ENCODE measurements around the gene TUFT1. TPM values are rescaled to one million over a fixed set of nuclear protein-coding genes. Genes with fewer than 3 reads are reported as not detected.

The TUFT1 gene
- polyA plus RNA-seq, 1 donor from 2014 or later: 25.8 TPM

GRCh38 chr1:151492120-151492519, 48.0 kb upstream of the TUFT1 start:
- H3K9me2 ChIP-seq (ENCODE audit: insufficient read depth, low read length): no peaks in the 10 kb centered on the region
- no peak overlapping the region for H3K9ac ChIP-seq (ENCODE audit: low read length)
- H3K4me3 ChIP-seq (ENCODE audit: low read length): no peak overlapping the region
- no peaks in the 10 kb centered on the region for H3K36me3 ChIP-seq (ENCODE audit: insufficient read depth, low read length)
- H4K20me1 ChIP-seq (ENCODE audit: insufficient read depth): no peaks in the 10 kb centered on the region
- H3K4me2 ChIP-seq (ENCODE audit: low read length): no peak overlapping the region
- H3K27ac ChIP-seq (ENCODE audit: low read length): no peak overlapping the region
- H3F3A ChIP-seq (ENCODE audit: insufficient read depth, low read length, poor library complexity, severe bottlenecking): no peaks in the 10 kb centered on the region
- TF ChIP-seq CTCF (IDR thresholded peaks at IDR 0.05; ENCODE audit: poor library complexity, severe bottlenecking) (no peak), POLR2AphosphoS5 (IDR thresholded peaks at IDR 0.05) (no peak), MXI1 (conservative IDR thresholded peaks at IDR 0.05; ENCODE audit: poor library complexity, severe bottlenecking) (no peak), EZH2 (IDR thresholded peaks at IDR 0.05; ENCODE audit: borderline replicate concordance, insufficient read depth, low read length, poor library complexity, severe bottlenecking) (no peak), REST (IDR thresholded peaks at IDR 0.05; ENCODE audit: borderline replicate concordance) (no peak), TAF1 (IDR thresholded peaks at IDR 0.05; ENCODE audit: low read depth) (no peak), SMC3 (conservative IDR thresholded peaks at IDR 0.05; ENCODE audit: poor library complexity) (no peak), RAD21 (conservative IDR thresholded peaks at IDR 0.05) (no peak), EP300 (conservative IDR thresholded peaks at IDR 0.05; ENCODE audit: poor library complexity, severe bottlenecking) (no peak)
- H3K9me3 ChIP-seq (ENCODE audit: low read length): no peaks in the 10 kb centered on the region
- H2AFZ ChIP-seq (ENCODE audit: low read depth, low read length): no peak overlapping the region
- no peaks in the 10 kb centered on the region for H3K79me2 ChIP-seq (replicated peaks; ENCODE audit: insufficient read depth, low read length)
- H3K27me3 ChIP-seq (ENCODE audit: insufficient read depth, low read depth, low read length): no peaks in the 10 kb centered on the region

GRCh38 chr1:151493042-151493441, 47.1 kb upstream of the TUFT1 start:
- no peak overlapping the region for H3K4me2 ChIP-seq (ENCODE audit: low read length)
- H3K36me3 ChIP-seq (ENCODE audit: insufficient read depth, low read length): no peaks in the 10 kb centered on the region
- no peaks in the 10 kb centered on the region for H3K79me2 ChIP-seq (replicated peaks; ENCODE audit: insufficient read depth, low read length)
- H3F3A ChIP-seq (ENCODE audit: insufficient read depth, low read length, poor library complexity, severe bottlenecking): no peaks in the 10 kb centered on the region
- no peaks in the 10 kb centered on the region for H3K9me2 ChIP-seq (ENCODE audit: insufficient read depth, low read length)
- H3K9me3 ChIP-seq (ENCODE audit: low read length): no peaks in the 10 kb centered on the region
- no peak overlapping the region for H3K27ac ChIP-seq (ENCODE audit: low read length)
- no peaks in the 10 kb centered on the region for H3K27me3 ChIP-seq (ENCODE audit: insufficient read depth, low read depth, low read length)
- H3K4me3 ChIP-seq (ENCODE audit: low read length): no peak overlapping the region
- H3K9ac ChIP-seq (ENCODE audit: low read length): no peak overlapping the region
- H2AFZ ChIP-seq (ENCODE audit: low read depth, low read length): no peak overlapping the region
- TF ChIP-seq SMC3 (conservative IDR thresholded peaks at IDR 0.05; ENCODE audit: poor library complexity): no peak
- no peak for TF ChIP-seq POLR2AphosphoS5 (IDR thresholded peaks at IDR 0.05)
- no peak for TF ChIP-seq CTCF (IDR thresholded peaks at IDR 0.05; ENCODE audit: poor library complexity, severe bottlenecking)
- no peak for TF ChIP-seq MXI1 (conservative IDR thresholded peaks at IDR 0.05; ENCODE audit: poor library complexity, severe bottlenecking)
- no peak for TF ChIP-seq RAD21 (conservative IDR thresholded peaks at IDR 0.05)
- no peak for TF ChIP-seq REST (IDR thresholded peaks at IDR 0.05; ENCODE audit: borderline replicate concordance)
- TF ChIP-seq TAF1 (IDR thresholded peaks at IDR 0.05; ENCODE audit: low read depth): no peak
- no peak for TF ChIP-seq EP300 (conservative IDR thresholded peaks at IDR 0.05; ENCODE audit: poor library complexity, severe bottlenecking)
- TF ChIP-seq EZH2 (IDR thresholded peaks at IDR 0.05; ENCODE audit: borderline replicate concordance, insufficient read depth, low read length, poor library complexity, severe bottlenecking): no peak
- H4K20me1 ChIP-seq (ENCODE audit: insufficient read depth): no peaks in the 10 kb centered on the region
